Pons (tissue), 1 donor: ENCODE results near the gene SHOX.
"Not testable (repeated sequence)": the region's sequence is repeated elsewhere in the genome, so short reads cannot be mapped to it uniquely, and the experiment has no call there.

Experiments
- DNase-seq: peaks from one replicate; pipeline ENCODE4 v3.0.0-alpha.2; 2016; ENCODE audit warnings: low spot score

The SHOX gene

DNA sequence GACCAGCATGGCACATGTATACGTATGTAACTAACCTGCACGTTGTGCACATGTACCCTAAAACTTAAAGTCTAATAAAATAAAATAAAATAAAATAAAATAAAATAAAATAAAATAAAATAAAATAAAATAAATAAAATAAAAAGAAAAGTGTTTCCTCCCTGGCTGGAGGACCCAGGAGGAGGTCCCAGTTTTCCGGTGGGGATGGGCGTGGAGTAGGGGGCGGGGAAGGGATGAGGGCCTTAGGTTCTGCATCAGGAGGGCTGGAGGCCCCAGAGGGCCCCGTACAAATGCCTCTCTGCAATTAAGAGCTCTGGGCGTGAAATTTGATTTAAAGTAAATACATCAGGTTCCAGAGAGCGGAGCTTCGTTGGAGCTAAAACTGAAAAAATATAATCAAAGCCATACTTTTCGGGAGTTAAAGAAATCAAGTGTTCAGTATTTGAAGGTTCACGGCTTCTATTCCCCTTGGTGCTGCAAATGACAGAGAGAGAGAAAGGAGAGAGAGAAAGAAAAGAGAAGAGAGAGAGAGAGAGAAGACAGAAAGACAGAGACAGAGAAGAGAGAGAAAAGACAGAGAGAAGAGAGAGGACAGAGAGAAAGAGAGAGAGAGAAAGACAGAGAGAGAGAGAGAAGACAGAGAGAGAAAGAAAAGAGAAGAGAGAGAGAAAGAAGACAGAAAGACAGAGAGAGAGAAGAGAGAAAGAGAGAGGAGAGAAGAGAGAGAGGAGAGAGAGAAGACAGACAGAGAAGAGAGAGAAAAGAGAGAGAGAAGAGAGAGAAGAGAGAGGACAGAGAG, 8.7 kb upstream of the SHOX start:
- DNase-seq: no peak

DNA sequence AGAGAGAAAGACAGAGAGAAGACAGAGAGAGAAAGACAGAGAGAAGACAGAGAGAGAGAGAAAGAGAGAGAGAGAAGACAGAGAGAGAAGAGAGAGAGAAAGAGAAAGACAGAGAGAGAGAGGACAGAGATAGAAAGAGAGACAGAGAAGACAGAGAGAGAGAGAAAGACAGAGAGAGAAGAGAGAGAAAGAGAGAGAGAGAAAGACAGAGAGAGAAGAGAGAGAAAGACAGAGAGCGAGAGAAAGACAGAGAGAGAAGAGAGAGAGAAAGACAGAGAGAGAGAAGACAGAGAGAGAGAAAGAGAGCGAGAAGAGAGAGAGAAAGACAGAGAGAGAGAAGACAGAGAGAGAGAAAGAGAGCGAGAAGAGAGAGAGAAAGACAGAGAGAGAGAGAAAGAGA, 7.8 kb upstream of the SHOX start:
- not testable (repeated sequence) for DNase-seq

DNA sequence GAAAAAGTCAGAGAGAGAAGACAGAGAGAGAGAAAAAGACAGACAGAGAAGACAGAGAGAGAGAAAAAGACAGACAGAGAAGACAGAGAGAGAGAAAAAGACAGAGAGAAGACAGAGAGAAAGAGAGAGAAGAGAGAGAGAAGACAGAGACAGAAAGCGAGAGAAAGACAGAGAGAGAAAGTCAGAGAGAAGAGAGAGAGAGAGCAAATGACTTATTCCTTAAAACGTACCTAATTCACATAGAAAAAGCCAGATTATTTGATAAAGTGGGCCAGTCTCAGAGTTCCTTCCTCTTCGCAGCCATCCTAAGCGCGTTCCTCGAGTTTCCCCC, 7.4 kb upstream of the SHOX start:
- DNase-seq: no peak

DNA sequence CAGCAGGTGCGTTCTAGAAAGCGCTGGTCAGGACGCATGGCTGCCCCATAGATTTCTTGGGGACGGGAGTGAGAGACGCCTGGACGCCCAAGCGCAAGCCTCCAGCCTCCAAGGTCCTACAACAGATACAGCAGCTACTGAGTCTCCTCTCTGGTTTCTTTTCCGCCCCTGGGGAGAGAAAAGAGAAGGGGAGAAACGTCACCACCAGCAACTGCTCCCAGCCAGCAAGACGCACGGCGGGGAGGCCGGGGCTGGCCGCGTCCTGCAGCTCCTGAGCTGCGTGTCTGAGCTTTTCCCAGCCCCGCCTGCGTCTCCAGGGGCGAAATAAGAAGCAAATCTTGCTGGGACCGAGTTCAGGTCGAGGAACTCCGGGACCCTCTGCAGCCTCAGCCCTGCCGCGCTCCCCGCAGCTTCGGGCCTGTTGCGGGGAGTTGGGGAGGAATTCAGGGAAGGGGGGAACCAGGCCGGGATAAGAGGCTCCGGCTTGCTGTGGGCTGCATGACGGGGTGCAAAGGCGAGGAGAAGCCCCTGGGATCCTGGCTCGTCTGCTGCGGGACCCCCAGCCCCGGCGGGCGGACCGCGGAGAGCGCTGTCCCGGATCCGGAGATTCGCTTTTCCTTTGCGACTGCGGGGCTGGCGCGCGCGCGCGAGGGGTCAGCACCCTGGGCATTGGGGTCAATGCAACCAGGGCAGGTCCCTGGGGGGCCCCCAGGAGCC, 6.8 kb upstream of the SHOX start:
- no peak for DNase-seq

DNA sequence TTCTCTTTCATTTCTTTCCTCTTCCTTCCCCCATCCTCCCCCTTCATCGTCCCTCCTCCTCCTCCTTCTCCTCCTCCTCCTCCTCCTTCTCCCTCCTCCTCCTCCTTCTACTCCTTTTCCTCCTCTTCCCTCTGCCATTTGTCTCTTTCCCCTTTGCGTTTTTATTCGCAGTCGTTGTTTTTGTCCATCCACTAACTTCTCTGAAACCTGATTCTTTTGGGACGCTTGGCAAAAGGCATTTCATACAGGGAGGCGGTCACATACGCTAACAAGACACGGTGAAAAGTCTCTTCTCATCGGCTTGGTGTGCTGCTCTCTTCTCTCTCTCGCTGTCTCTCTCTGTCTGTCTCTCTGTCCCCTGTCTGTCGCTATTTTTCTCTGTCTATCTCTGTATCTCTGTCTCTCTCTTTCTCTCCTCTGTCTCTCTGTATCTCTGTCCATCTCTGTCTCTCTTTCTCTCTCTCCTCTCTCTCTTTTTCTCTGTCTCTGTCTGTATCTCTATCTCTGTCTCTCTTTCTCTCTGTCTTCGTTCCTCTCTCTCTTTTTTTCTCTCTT, 5.4 kb upstream of the SHOX start:
- DNase-seq: no peak

DNA sequence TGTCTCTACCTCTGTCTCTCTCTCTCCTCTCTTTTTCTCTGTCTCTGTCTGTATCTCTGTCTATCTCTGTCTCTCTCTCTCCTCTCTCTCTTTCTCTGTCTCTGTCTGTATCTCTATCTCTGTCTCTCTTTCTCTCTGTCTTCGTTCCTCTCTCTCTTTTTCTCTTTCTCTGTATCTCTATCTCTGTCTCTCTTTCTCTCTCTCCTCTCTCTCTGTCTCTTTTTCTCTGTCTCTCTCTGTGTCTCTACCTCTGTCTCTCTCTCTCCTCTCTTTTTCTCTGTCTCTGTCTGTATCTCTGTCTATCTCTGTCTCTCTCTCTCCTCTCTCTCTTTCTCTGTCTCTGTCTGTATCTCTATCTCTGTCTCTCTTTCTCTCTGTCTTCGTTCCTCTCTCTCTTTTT, 4.5 kb upstream of the SHOX start:
- not testable (repeated sequence) for DNase-seq

DNA sequence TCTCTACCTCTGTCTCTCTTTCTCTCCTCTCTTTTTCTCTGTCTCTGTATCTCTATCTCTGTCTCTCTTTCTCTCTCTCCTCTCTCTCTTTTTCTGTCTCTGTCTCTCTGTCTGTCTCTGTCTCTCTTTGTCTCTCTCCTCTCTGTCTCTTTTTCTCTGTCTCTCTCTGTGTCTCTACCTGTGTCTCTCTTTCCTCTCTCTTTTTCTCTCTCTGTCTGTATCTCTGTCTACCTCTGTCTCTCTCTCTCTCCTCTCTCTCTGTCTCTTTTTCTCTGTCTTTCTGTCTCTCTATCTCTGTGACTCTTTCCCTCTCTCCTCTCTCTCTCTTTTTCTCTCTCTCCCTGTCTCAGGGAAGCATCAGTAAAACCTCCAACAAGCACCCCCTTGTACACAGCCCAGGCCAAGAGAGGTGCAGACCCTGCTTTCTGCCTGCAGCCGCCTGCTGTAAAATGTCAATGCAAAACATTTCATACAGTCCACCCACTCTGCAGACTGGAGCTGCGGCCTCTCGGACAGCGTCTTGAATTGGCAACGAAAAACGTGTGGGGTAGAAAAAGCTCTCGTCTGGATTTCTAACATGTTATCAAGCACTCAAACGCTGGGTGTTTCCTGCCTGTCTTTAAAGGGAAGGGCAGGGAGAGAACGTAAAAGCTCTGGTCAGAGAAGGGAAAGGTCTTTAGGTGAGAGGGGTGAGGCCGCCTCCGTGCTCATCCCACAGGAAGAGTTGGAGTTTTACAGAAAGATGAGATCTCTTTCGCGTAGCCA, 3.7 kb upstream of the SHOX start:
- DNase-seq: no peak

DNA sequence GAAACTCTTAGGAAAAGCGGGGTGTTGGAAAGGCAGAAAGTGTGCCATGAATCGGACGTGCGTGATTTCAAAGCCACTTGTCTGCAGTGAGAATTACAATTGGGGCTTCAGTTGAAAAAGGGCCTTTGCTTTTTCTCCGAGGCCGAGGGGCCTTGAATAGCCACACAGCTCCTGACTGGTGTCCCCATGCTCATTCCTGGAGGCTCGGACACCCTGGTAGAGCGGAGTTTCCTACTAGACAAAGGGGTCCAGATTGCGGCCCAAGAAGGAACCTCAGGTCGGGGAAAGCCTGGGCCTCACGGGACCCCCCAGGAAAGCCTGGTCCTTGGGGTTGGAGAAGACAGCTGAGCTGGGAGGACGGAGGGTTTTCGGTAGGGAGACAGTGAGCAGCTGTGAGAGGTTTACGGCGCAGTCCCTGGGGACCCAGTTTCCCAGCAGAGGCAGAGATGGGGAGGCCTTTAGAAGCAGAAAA, 3.0 kb upstream of the SHOX start:
- DNase-seq: no peak

DNA sequence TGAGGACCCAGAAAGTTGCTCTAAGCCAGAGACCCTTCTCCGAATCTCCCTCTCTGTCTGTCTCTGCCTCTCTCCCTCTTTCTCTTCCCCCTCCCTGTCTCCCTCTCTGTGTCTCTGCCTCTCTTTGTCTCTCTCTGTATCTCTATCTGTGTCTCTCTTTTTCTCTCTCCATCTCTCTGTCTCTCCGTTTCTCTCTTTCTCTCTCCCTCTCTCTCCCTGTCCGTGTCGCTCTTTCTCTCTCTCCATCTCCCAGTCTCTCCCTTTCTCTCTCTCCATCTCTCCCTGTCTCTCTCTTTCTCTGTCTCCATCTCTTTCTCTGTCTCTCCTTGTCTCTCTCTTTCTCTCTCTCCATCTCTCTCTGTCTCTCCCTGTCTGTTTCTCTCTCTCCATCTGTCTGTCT, 2.6 kb upstream of the SHOX start:
- no peak for DNase-seq

DNA sequence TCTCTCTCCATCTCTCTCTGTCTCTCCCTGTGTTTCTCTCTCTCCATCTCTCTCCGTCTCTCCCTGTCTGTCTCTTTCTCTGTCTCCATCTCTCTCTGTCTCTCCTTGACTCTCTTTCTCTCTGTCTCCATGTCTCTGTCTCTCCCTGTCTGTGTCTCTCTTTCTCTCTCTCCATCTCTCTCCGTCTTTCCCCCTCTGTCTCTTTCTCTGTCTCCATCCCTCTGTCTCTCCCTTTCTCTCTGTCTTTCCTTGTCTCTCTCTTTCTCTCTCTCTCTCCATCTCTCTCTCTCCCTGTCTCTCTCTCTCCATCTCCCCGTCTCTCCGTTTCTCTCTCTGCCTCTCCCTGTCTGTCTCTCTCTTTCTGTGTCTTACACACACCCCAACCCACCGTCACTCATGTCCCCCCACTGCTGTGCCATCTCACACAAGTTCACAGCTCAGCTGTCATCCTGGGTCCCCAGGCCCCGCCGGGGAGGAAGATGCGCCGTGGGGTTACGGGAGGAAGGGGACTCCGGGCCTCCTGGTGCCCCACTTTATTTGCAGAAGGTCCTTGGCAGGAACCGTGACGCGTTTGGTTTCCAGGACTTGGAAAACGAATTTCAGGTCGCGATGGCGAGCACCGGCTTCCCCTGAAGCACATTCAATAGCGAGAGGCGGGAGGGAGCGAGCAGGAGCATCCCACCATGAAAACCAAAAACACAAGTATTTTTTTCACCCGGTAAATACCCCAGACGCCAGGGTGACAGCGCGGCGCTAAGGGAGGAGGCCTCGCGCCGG, 1.2 kb upstream of the SHOX start:
- no peak for DNase-seq

DNA sequence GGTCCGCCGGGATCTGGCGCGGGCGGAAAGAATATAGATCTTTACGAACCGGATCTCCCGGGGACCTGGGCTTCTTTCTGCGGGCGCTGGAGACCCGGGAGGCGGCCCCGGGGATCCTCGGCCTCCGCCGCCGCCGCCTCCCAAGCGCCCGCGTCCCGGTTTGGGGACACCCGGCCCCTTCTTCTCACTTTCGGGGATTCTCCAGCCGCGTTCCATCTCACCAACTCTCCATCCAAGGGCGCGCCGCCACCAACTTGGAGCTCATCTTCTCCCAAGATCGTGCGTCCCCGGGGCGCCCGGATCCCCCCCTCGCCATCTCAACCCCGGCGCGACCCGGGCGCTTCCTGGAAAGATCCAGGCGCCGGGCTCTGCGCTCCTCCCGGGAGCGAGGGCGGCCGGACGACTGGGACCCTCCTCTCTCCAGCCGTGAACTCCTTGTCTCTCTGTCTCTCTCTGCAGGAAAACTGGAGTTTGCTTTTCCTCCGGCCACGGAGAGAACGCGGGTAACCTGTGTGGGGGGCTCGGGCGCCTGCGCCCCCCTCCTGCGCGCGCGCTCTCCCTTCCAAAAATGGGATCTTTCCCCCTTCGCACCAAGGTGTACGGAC, 482 bp upstream of the SHOX start:
- no peak for DNase-seq

DNA sequence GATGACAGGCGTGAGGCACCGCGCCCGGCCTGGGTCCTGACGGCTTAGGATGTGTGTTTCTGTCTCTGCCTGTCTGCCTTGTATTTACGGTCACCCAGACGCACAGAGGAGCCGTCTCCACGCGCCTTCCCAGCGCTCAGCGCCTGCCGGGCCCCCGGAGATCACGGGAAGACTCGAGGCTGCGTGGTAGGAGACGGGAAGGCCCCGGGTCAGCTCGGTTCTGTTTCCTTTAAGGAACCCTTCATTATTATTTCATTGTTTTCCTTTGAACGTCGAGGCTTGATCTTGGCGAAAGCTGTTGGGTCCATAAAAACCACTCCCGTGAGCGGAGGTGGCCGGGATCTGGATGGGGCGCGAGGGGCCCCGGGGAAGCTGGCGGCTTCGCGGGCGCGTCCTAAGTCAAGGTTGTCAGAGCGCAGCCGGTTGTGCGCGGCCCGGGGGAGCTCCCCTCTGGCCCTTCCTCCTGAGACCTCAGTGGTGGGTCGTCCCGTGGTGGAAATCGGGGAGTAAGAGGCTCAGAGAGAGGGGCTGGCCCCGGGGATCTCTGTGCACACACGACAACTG, 1.3 kb downstream of the SHOX start:
- no peak for DNase-seq

DNA sequence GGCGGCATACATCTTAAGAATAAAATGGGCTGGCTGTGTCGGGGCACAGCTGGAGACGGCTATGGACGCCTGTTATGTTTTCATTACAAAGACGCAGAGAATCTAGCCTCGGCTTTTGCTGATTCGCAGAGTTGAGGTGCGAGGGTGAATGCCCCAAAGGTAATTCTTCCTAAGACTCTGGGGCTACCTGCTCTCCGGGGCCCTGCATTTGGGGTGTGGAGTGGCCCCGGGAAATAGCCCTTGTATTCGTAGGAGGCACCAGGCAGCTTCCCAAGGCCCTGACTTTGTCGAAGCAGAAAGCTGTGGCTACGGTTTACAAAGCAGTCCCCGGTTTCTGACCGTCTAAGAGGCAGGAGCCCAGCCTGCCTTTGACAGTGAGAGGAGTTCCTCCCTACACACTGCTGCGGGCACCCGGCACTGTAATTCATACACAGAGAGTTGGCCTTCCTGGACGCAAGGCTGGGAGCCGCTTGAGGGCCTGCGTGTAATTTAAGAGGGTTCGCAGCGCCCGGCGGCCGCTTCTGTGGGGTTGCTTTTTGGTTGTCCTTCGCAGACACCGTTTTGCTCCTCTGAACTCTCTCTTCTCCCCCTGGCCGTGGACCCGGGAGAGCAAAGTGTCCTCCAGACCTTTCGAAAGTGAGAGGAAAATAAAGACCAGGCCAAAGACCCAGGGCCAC, 1.9 kb downstream of the SHOX start:
- no peak for DNase-seq

DNA sequence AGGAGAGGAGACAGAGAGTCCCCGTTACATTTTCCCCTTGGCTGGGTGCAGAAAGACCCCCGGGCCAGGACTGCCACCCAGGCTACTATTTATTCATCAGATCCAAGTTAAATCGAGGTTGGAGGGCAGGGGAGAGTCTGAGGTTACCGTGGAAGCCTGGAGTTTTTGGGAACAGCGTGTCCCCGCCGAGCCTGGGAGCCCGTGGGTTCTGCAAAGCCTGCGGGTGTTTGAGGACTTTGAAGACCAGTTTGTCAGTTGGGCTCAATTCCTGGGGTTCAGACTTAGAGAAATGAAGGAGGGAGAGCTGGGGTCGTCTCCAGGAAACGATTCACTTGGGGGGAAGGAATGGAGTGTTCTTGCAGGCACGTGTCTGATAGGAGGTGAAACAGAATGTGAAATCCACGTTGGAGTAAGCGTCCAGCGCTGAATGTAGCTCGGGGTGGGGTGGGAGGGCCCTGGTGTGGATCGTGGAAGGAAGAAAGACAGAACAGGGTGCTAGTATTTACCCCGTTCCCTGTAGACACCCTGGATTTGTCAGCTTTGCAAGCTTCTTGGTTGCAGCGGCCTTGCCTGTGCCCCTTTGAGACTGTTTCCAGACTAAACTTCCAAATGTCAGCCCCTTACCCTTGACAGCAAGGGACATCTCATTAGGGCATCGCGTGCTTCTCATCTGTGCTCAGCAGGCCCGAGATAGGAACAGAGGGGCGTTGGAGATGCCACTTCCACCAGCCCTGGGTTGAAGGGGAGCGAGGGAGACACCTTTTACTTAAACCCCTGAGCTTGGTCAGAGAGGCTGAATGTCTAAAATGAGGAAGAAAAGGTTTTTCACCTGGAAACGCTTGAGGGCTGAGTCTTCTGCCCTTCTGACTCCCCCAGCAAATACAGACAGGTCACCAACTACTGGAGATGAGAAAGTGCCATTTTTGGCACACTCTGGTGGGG, 2.7 kb downstream of the SHOX start:
- DNase-seq: no peak

DNA sequence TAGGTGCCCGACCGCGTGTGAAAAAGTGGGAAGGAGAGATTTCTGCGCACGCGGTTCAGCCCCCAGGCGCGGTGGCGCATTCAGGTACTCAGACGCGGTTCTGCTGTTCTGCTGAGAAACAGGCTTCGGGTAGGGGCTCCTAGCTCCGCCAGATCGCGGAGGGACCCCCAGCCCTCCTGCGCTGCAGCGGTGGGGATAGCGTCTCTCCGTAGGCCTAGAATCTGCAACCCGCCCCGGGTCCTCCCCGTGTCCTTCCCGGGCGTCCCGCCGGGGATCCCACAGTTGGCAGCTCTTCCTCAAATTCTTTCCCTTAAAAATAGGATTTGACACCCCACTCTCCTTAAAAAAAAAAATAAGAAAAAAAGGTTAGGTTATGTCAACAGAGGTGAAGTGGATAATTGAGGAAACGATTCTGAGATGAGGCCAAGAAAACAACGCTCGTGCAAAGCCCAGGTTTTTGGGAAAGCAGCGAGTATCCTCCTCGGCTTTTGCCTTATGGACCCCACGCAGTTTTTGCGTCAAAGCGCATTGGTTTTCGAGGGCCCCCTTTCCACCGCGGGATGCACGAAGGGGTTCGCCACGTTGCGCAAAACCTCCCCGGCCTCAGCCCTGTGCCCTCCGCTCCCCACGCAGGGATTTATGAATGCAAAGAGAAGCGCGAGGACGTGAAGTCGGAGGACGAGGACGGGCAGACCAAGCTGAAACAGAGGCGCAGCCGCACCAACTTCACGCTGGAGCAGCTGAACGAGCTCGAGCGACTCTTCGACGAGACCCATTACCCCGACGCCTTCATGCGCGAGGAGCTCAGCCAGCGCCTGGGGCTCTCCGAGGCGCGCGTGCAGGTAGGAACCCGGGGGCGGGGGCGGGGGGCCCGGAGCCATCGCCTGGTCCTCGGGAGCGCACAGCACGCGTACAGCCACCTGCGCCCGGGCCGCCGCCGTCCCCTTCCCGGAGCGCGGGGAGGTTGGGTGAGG, 3.7 kb downstream of the SHOX start:
- no peak for DNase-seq

DNA sequence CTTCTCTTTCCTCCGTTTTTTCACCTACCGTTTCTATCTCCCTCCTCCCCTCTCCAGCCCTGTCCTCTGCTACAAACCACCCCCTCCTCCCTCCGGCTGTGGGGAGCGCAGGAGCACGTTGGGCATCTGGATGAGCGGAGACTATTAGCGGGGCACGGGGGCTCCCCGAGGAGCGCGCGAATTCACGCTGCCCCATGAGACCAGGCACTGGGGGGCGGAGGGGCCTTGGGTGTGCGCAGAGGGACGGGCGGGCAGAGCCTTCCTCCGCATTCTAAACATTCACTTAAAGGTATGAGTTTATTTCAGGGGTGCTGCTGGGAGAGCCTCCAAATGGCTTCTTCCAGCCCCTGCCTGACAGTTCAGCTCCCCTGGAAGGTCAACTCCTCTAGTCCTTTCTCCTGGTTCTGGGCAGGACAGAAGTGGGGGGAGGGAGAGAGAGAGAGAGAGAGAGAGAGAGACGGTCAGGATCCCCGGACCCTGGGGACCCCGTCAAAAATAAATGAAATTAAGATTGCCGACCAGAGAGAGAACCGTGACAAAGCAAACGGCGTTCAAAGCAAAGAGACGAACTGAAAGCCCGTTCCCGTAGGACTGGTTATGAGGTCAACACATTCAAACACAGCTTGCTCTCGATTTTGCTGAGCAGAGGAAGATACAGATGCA, 5.0 kb downstream of the SHOX start:
- no peak for DNase-seq

DNA sequence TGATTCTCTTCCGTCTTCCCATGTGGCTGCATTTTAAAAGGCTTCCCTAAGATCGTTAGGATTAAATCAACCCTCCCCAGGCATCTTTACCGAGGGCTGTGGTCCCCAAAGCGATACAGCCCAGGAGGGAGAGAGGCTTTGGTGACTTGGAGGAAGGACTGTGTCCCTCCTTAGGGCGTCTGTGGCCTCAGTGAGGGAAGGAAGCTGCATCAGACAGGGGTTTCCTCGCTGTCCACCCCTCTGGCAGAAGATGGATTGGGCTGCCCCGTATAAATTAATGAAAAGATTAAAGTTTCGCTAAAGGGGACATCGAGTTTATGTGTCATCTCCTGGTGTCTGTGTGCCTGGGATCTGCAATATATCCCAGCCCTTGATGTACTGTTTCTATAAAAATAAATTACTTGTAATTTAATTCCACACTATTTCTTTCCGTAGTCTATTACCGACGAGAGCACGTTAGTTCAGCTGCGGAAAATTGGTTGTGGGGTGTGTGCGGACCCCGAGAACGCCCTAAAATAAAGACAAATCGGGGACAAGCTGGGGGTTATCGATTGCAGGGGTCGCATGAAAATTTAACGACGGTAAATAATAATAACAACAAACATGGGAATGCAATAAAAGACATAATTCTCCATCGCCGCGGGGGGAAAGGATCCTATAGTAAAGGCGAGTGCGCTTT, 6.5 kb downstream of the SHOX start:
- no peak for DNase-seq
